HG03565 (cell line): ENCODE data around the gene GET3.

Experiments
- ATAC-seq: cut with Tn5 transposase; IDR thresholded peaks from one replicate; pipeline ENCODE4 v1.9.1; 2021; ENCODE audit warnings: mild to moderate bottlenecking, moderate library complexity; ENCODE audit not compliant: unreplicated experiment

The GET3 gene

DNA sequence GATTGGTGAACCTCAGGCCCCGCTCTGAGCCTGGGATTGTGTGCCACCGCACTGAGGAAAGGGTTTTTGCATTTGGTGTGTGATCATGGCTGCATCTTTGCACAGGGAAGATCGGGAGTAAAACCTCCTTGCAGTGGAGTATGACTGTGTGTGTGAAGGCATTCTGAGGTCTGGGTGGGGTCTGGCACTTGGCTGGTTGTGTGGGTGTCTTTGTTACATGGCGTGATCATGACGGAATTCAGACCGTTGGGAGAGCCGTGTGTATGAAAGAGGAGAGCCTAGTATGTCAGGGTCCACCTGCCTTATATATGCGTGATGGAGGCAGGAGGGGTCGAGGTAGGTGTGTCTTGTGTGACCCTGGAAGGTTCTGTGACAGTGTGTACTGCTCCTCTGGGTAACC, 13.6 kb downstream of the GET3 start:
- ATAC-seq: no peak

DNA sequence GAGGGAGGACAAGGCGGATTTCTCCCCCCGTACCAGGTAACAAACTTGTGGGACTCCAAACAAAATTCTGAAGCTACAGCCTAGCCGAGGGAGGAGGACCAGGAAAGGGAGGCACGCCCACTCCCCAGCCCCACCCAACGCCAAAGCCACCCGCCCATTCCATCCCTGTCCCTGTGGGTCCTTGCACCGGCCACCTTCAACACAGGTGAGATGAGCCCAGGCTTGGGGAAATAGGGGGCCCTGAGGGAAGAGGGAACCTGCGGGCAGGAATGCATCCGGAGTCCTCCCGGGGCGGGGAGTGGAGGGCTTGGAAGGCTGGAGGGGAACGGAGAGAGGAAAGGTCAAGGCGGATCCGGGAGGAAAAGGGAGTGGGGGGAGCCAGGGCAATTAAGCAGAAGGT, 14.3 kb downstream of the GET3 start, which contains the start of gene BEST2:
TSS of gene BEST2 (plus strand) at position 157 of the 400 bp plus-strand sequence. CDS start 802 bp downstream, outside the sequence.
- no peak for ATAC-seq

DNA sequence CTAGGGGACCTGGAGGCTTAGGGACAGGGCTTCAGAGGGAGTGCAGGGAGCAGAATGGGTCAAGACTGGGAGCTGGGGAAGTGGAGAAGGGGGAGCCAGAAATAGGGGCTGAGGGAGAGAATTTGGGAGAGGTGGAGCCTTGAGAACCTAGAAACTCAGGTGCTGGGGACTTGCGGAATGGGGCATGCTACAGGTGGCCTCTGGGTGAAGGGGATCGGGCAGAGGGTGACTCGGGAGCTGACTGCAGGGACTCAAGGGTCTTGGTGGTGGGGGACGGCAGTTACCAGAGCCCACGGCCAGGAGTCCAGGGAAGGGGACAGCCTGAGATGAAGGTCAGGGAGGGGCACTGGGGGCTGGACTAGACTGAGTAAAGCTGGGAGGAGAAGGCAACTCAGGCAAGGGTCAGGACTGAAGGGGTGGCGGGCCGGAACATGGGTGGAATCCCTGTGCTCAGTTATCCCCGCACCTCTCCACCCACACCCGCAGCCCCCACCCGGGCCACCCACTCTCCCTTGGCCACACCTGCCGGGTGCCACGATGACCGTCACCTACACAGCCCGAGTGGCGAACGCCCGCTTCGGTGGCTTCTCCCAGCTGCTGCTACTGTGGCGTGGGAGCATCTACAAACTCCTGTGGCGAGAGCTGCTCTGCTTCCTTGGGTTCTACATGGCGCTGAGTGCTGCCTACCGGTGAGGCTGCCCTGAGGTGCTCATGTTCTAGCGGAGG, 14.9 kb downstream of the GET3 start:
- ATAC-seq: no peak

DNA sequence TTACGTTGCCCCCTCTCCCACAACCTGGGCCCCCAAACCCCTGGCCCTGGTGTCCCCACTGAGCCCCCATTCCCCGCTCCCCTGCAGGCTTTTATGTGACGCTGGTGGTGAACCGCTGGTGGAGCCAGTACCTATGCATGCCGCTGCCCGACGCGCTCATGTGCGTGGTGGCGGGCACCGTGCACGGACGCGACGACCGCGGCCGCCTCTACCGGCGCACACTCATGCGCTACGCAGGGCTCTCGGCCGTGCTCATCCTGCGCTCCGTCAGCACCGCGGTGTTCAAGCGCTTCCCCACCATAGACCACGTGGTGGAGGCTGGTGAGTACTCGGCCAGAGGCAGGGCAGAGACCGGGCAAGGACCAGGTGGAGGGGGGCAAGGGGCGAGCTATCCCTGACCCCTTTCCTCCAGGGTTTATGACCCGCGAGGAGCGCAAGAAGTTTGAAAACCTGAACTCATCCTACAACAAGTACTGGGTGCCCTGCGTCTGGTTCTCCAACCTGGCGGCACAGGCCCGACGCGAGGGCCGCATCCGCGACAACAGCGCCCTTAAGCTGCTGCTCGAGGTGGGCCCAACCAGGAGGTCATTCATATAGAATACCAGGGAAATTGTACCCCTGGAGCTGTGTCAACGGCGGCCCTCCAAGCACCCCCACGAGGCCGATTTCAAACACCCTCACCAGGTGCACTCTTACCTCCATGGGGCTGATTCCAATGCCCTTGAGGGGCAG, 17.3 kb downstream of the GET3 start:
- no peak for ATAC-seq

DNA sequence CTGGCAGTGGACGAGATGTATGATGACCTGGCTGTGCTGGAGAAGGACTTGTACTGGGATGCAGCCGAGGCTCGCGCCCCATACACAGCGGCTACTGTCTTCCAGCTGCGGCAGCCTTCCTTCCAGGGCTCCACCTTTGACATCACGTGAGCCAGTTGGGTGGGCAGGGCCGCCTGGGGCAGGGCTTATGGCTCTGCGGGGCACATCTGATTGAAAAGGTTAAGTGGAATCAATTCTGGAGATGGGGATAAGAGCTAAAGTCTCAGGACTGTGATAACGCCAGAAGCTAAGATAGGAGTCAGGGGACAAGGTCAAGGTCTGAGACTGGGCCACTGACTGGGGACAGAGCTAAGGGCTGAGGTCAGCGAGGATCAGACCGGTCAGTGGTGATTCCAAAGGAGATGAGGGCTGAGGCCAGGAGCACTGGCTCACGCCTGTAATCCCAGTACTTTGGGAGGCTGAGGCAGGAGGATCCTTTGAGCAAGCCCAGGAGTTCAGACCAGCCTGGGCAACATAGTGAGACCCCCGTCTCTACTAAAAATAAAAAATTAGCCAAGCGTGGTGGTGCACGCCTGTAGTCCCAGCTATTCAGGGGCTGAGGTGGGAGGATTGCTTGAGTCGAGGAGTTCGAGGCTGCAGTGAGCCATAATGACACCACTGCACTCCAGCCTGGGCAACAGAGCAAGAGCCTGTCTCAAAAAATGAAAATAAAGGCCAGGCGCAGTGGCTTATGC, 19.0 kb downstream of the GET3 start:
- ATAC-seq: no peak

DNA sequence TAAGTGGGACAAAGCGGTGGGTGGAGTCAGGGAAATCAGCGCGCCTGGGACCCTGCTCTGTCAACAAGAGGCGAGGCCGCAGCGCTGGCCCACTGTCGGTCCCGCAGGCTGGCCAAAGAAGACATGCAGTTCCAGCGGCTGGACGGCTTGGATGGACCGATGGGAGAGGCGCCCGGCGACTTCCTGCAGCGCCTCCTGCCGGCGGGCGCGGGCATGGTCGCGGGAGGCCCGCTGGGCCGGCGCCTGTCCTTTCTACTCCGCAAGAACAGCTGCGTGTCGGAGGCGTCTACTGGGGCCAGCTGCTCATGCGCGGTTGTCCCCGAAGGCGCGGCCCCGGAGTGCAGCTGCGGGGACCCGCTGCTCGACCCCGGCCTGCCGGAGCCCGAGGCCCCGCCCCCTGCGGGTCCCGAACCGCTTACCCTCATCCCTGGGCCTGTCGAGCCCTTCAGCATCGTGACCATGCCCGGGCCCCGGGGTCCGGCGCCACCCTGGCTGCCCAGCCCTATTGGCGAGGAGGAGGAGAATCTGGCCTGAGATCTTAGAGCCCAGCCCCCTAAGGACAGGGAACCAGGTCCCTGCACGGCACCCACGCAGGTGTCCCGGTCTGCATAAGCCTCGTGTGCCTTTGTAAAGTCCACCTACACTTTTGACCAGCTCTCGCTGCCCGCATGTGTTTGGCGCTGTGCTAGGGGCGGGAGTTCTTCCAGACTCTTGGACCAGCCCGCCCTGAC, 20.4 kb downstream of the GET3 start:
- no peak for ATAC-seq

DNA sequence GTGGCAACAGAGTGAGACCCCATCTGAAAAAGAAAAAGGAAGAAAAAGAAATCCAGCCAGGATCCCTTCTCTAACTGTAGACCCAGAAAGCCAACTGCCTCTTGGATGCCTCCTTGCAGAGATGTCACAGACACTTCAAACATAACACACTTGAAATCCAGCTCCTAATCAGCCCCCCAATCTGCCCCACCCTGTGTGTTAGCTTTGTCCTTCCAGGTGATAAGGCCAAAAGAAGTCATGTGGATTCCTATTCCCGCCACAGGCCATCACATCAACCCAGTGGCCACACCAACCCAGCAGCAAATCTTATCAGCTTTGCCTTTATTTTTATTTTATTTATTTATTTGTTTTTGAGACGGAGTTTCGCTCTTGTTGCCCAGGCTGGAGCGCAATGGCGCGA, 22.4 kb downstream of the GET3 start:
- no peak for ATAC-seq

DNA sequence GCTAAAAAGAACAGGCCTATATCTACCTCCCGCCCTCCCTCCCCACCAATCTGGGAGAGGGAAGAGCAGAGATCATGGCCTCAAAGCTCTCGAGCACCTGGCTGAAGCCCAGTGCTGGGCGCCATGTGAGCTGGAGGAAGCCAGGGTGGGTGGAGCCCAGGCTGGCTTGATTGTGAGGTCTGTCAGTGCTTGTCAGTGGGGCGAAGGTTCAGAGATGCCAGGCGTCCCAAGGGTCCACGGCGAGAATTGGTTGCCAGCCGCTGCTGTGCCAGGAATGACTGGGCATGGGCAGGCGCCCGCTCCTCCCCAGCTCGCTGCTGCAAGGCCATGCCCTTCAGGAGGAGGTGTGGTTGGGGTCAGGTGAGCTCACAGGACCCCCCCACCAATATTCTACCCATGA, 25.8 kb downstream of the GET3 start:
- no peak for ATAC-seq

DNA sequence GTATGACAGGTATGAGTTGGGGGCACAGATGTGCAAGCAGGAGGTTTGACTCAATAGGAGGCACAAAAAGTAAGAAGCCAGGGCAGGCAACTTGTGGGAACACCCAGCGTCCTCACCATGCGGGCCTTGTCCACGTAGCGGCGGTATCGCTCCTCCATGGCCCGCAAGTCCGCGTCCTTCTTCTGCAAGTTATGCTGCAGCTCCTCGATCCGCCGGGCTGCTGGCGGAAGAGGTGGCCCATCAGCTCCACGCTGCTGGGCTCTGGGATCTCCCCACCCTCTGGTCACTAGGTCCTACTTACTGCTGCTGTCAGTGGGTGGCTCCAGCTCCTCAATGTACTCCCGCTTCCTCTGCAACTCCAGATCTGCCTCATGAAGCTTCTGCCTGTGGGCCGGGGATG, 27.4 kb downstream of the GET3 start:
- no peak for ATAC-seq

DNA sequence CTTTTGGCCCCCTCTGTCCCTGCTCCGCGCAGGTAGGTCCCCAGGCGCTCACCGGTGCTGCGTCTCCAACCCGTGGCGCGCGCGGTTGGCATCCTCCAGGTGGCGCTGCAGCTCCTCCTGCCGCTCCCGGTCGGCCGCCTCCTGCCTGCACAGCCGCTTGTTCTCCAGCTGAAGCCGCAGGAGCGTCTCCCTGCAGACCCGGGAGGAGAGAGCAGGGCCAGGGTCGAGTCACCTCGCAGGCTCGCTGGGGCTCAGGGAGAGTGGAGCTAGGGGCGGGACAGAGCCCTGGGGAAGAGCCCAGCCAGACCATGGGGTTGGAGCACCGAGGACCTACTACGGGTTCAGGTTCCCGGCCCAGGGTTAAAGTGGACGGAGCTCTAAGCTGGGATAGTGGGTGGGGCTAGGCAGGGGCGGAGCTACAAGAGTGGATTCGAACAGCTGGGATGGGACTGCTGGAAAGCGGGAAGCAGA, 28.8 kb downstream of the GET3 start:
- no peak for ATAC-seq

DNA sequence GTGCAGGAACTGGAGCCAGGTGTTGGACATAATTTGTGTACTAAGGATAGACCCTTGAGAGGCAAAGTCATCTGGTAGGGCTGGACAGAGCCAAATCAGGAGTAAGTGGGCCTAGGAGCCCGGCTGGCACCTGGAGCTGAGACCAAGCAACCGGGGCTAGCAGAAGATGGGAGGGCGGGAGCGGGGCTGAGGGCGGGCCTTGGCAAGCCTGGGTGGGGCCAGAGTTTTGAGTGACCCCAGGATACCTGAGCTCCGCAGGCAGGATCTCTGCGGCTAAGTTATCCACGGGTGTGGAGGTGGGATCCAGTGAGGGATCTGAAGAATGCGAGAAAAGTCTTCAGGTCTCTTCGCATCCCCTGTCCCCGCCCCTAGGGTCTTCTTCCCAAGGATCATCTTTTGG, 29.9 kb downstream of the GET3 start:
- no peak for ATAC-seq

DNA sequence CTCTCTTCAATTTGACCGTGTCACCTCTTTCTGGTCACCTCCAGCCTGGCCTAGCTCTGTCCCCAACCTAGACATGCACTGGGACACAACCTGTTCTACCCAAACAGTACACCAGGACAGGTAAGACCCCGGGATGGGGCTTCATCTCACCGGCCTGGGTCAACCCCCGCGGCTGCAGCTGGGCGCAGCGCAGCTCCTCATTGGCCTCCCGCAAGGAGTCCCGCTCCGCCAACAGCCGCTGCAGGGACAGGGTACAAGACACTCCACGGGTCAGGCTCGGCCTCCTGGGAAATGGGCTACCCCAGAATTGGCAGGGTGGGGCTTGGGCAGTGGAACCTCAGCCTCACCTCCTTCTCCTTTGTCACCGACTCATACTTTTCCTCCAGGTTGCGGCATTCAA, 30.4 kb downstream of the GET3 start:
- no peak for ATAC-seq

DNA sequence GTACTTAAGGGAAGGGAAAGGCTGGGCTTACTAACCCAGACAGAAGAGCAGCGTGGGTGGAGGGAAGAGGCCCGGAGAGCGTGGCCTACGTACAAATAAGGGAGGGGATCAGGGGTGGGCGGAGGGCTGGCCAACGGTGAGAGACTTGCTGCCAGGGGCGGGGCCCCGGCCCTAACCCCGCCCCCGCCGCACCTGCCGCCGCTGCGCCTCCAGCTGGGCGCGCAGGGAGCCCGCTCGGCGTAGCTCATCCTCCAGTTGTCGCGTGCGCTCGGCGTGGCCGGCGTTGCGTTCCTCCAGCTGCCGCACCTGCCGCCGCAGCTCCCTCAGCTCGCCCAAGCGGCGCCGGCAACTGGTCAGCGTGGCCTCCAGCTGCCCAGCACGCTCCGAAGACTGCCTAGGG, 32.4 kb downstream of the GET3 start:
- ATAC-seq: no peak

DNA sequence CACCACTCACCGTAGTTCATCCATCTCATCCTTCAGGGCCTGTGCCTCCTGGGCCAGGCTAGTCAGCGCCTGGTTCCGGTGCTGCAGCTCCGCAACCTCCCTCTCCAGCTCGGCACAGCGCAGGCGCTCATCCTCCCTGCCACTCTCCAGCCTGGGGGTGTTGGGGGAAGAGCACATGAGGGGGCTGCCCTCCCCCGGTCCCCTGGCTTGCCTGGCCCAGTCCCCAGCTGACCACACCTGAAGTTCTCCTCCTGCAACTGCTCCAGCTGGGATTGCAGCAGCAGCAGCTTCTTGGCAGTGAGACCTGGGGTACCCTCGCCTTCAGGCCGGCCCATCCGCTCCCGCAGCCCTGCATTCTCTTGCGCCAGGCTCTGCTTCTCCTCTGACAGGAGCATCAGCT, 33.6 kb downstream of the GET3 start:
- ATAC-seq: no peak

DNA sequence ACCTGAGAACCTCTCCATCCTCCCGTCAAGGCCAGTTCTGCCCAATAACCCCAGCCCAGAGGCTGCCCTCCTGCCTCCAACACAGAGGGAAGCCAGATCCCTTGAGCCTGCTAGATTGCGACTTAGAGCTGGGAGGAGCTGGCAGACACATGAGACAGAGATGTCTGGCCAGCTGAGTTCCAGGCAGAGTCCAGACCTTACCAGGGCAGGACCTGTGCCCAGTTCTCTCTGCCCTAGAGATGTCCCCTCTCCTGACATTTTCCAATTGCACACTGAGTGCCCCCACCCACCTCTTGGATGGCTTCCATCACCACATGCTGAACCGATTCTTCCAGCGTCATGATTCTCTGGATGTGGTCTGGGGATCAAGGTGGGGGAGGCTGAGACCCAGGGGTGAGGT, 35.0 kb downstream of the GET3 start:
- ATAC-seq: no peak

DNA sequence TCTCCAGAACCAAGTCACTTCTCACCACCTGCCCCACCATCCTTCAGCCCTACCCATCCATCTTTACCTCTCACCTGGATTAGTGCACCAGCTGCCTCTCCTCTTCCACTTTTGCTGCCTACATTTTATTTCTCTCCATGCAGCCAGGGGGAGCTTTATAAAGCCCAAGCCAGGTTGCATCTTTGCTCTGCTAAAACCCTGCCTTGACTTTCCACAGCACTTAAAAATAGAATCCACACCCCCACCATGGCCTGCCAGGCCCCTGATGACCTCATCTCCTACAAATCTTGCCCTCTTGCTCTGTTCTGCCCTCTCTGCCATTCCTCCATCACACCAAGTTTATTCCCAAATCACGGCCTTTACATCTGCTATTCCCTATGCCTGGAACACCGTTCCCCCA, 36.3 kb downstream of the GET3 start:
- no peak for ATAC-seq

DNA sequence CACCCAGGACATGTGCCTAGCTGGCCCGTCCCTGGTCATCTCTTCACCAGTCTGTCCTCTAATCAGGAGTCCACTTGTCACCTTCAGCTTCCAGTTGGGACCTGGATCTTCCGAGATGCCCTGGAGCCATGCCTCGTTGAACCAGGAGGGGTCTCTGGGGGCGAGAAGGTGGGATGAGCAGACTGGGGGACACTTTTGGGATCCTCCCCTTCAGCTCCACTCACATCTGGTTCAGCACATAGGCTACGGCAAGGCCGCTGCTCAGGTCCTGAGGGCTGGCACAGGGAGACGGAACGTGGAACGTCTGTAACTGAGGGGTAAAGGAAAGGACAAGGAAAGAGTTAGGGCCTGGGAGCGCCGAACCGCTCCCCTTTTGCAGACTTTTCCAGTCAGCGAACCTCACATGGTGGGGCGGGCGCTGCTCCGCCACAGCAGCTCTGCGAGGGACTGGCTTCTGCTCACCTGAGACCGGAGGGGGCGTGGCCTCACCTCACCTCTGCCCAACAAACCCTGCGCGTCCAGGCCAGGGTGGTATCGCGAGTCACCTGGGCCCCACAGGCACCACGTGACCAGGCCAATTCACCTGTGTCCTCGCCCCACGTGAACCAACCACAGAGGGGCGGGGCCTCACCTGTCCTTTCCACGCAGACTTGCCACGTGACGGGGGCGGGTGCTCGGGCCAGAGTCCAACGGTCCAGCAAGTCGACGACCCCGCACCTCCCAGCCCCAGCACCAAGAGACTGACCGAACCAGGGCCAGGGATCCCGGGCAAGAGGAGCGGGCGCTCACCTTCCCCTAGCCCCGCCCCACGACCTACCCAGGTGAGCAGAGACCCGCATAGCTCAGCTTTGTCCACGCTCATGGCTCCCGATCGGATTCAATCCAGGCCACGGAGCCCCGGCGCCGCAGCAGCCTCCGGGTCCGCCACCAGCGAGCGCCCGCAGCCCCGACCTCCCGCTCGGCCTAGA, 37.6 kb downstream of the GET3 start, which contains the start of gene HOOK2:
TSS of gene HOOK2 (minus strand) at position 965 of the 968 bp plus-strand sequence. CDS start at position 862, 103 bp downstream.
- ATAC-seq: no peak

DNA sequence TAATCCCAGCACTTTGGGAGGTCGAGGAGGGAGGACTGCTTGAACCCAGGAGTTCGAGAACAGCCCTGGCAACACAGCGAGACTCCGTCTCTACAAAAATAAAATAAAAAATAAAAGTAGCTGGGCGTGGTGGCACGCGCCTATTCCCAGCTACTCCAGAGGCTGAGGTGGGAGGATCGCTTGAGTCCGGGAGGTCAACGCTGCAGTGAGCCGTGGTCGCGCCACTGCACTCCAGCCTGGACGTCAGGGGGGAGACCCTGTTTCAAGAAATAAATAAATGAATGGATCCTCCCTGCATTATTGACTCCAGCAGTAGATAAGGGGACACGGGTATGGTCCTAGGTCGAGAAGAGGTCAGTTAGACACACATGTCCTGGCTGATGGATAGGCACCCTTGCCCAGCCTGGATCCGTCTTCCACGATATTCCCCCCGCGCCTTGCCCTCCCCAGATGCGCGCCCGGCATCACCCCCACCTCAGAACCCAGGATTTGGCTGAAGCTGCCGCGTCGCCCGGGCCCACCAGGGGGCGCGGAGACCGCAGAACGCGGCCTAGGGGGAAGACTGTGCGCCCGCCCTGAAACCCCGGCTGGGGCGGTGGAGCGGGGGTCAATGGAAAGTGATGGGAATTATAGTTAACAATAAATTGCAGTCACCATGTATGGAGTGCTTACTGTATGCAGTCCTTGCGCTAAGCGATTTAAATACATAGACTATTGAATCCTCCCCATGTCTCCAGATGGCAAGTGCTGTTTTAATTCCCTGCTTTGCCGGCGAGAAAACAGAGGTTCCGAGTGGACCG, 40.1 kb downstream of the GET3 start:
- ATAC-seq: no peak
